Calu3 (cell line): ENCODE measurements around the gene NGFR. TPM values are rescaled to one million over a fixed set of nuclear protein-coding genes. Genes with fewer than 3 reads are reported as not detected.

ENCODE experiments used
- BruUV-seq: library from RNA; stranded (reverse); fragments of 400-500 nt; replicated peaks from 2 replicates; lab custom pipeline; 2021; lab: Mats Ljungman, UMichigan
- CTCF ChIA-PET: fragments of 300-600 bp; sonication (Branson Sonifier 250); formaldehyde crosslinking; loops from one replicate; lab custom pipeline; 2022; ENCODE audit warnings: antibody characterized with exemption; lab: Charles Lee
- DNase-seq: peaks from one replicate; pipeline ENCODE4 v3.0.0; 2022
- H3K27ac Mint-ChIP-seq: one replicate; pipeline ENCODE4 v1.8.0; 2022; ENCODE audit warnings: mixed read lengths; ENCODE audit not compliant: unreplicated experiment
- H3K27me3 Mint-ChIP-seq: one replicate; pipeline ENCODE4 v1.8.0; 2022; ENCODE audit warnings: mixed read lengths; ENCODE audit not compliant: unreplicated experiment
- H3K36me3 Mint-ChIP-seq: one replicate; pipeline ENCODE4 v1.8.0; 2022; ENCODE audit warnings: mild to moderate bottlenecking, moderate library complexity, mixed read lengths; ENCODE audit not compliant: insufficient read depth, unreplicated experiment
- H3K4me1 Mint-ChIP-seq: one replicate; pipeline ENCODE4 v1.8.0; 2022; ENCODE audit warnings: mild to moderate bottlenecking, low read depth, mixed read lengths; ENCODE audit not compliant: unreplicated experiment
- H3K4me3 Mint-ChIP-seq: one replicate; pipeline ENCODE4 v1.8.0; 2022; ENCODE audit warnings: mild to moderate bottlenecking, low read depth, moderate library complexity, mixed read lengths; ENCODE audit not compliant: unreplicated experiment
- H3K9me3 Mint-ChIP-seq: one replicate; pipeline ENCODE4 v1.8.0; 2022; ENCODE audit warnings: low read depth, mixed read lengths; ENCODE audit not compliant: unreplicated experiment
- intact Hi-C: fragments of 100-400 bp; cut with micrococcal nuclease; formaldehyde crosslinking; loops from one replicate; pipeline ENCODE4 v1.10.0; 2022; ENCODE audit not compliant: unreplicated experiment
- total RNA-seq: library from RNA; stranded (reverse); gene quantifications from 2 replicates; pipeline ENCODE4 v1.2.3, GENCODE V29; 2022
- TF ChIP-seq, protein P1 (sequence below): fragments of 200-600 bp; IDR thresholded peaks from one replicate; pipeline ENCODE4 v1.8.0; 2022; ENCODE audit warnings: antibody characterized with exemption; ENCODE audit not compliant: unreplicated experiment

The NGFR gene
- total RNA-seq, 1 experiment from 2014 or later: 0.66 TPM

DNA sequence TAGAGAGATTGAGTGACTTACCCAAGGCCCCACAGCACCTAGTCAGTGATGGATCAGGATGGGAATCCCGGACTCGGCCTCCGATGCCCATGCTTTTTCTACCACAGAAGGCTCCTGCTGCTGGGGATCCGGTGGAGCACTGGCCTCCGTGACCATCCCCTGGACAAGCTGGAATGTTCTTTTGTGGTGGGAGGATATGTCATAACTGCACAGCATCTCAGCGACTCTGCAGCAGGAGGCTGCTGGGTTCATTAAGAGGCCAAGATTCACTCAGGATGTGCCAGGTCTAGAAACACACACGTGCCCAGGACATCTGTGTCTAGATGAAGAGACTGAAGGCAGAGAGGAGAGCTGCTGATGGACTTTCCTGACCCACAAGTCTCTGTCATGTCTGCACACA is 34.7 kb upstream of the NGFR start:
- Mint-ChIP-seq H3K36me3 (no peaks in the 10 kb centered on the region), H3K4me1 (no peaks in the 10 kb centered on the region), H3K4me3 (no peak overlapping the region), H3K27me3 (peaks cover 100% of the 10 kb centered on the region), H3K9me3 (peaks cover 3% of the 10 kb centered on the region), H3K27ac (no peak overlapping the region)
- TF ChIP-seq, protein P1, sequence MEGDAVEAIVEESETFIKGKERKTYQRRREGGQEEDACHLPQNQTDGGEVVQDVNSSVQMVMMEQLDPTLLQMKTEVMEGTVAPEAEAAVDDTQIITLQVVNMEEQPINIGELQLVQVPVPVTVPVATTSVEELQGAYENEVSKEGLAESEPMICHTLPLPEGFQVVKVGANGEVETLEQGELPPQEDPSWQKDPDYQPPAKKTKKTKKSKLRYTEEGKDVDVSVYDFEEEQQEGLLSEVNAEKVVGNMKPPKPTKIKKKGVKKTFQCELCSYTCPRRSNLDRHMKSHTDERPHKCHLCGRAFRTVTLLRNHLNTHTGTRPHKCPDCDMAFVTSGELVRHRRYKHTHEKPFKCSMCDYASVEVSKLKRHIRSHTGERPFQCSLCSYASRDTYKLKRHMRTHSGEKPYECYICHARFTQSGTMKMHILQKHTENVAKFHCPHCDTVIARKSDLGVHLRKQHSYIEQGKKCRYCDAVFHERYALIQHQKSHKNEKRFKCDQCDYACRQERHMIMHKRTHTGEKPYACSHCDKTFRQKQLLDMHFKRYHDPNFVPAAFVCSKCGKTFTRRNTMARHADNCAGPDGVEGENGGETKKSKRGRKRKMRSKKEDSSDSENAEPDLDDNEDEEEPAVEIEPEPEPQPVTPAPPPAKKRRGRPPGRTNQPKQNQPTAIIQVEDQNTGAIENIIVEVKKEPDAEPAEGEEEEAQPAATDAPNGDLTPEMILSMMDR: no peak
- no TSS peak for BruUV-seq
- no peak for DNase-seq
- CTCF ChIA-PET: interaction anchor here (0.7 kb wide), 1 partner anchor 95 kb away, joined by 3 read pairs; no protein-coding TSS in a partner anchor
- intact Hi-C loops: no loop called here

DNA sequence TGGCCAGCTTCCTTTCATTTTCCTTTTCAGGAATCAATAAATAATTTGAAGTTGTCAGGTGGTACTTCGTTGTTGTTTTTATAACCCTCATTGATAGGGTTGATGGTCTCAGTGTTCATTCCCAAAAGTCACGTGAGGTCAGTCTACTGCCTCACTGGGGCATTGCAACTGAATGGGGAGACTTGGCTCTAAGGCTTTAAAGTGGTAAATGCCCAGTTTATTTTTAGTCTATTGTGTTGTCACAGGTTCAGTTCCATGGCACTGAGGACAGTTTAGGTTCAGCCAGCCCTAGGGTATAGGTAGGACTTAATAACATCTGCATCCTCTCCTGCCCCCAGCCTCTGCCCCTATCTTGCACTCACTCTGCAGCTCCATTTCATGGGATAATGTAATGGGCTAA is 33.5 kb upstream of the NGFR start:
- Mint-ChIP-seq H3K36me3 (no peaks in the 10 kb centered on the region), H3K27me3 (peaks cover 100% of the 10 kb centered on the region), H3K4me3 (no peak overlapping the region), H3K4me1 (no peaks in the 10 kb centered on the region), H3K27ac (no peak overlapping the region), H3K9me3 (peaks cover 3% of the 10 kb centered on the region)
- intact Hi-C loops: no loop called here
- TF ChIP-seq, protein P1: no peak
- CTCF ChIA-PET: interaction anchor here (0.6 kb wide), 1 partner anchor 29 kb away, joined by 3 read pairs; no protein-coding TSS in a partner anchor
- DNase-seq: no peak
- no TSS peak for BruUV-seq

DNA sequence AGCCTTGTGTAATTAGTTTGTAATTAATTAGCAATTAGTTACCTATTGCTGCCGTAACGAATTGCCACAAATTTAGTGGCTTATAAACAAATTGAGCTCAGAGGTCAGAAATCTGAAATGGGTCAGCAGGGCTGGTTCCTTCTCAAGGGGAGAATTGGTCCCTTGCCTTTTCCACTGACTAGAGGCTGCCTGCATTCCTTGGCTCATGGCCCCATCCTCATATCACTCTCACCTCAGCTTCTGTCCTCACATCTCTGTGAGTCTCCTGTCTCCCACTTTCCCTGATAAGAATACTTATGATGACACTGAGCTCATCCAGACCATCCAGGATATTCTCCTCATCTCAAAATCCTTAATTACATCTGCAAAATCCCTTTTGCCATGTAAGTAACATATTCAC is 31.0 kb upstream of the NGFR start:
- Mint-ChIP-seq H3K9me3 (peaks cover 3% of the 10 kb centered on the region), H3K4me1 (no peaks in the 10 kb centered on the region), H3K27ac (no peak overlapping the region), H3K4me3 (no peak overlapping the region), H3K36me3 (no peaks in the 10 kb centered on the region), H3K27me3 (peaks cover 100% of the 10 kb centered on the region)
- TF ChIP-seq, protein P1: no peak
- intact Hi-C loops: no loop called here
- CTCF ChIA-PET: no interaction called here
- no TSS peak for BruUV-seq
- no peak for DNase-seq

DNA sequence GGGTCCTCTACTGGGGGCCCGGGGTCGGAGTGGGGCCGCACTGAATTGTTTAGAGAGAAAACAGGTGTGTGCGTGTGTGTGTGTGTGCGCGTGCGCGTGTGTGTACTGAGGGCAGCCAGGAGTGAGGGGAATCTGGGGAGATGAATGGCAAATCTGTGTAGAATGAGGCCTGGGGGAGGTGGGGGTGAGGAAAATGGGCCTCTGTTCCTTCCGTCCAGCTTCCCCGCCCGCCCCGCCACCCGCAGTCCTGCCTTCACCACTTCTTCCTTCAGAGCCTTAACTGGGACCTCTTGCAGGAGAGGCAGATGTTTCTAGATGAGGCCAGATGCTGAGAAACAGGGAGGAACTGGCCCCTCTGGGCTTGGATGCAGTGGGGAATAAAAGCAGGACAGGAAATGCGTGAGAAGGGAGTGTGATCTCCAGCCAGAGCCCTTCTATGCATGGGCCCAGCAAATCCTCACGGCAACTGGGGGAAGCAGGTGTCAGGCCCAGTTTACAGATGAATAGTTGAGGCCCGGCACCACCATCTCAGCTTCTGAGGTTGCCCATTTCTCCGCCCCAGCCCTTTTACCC is 29.7 kb upstream of the NGFR start:
- Mint-ChIP-seq H3K9me3 (peaks cover 3% of the 10 kb centered on the region), H3K36me3 (no peaks in the 10 kb centered on the region), H3K27ac (no peak overlapping the region), H3K27me3 (peaks cover 100% of the 10 kb centered on the region), H3K4me1 (no peaks in the 10 kb centered on the region), H3K4me3 (no peak overlapping the region)
- TF ChIP-seq, protein P1: no peak
- no TSS peak for BruUV-seq
- no peak for DNase-seq
- intact Hi-C loops: no loop called here
- CTCF ChIA-PET: interaction anchor here (0.7 kb wide), 1 partner anchor 10 kb away, joined by 3 read pairs; no protein-coding TSS in a partner anchor
